H9 (cell line): Measurements from ENCODE around the gene ZNRF1. TPM values are rescaled to one million over a fixed set of nuclear protein-coding genes. Genes with fewer than 3 reads are reported as not detected.

Experiments used
- DNase-seq: peaks from one replicate; pipeline ENCODE4 v3.0.0-alpha.2; 2017
- H2AFZ ChIP-seq: one replicate; pipeline ENCODE4 v1.6.1; 2013; ENCODE audit warnings: mild to moderate bottlenecking, low read length, control low read depth, moderate library complexity
- H2AK5ac ChIP-seq: 2 replicates; pipeline ENCODE4 v1.6.1; 2013; ENCODE audit warnings: low read length, control low read depth, mixed read lengths; ENCODE audit not compliant: insufficient read length
- H2BK120ac ChIP-seq: one replicate; pipeline ENCODE4 v1.6.1; 2013; ENCODE audit warnings: low read depth, mild to moderate bottlenecking, low read length, control low read depth, inconsistent platforms; ENCODE audit not compliant: poor library complexity, severe bottlenecking
- H2BK12ac ChIP-seq: 2 replicates; pipeline ENCODE4 v1.6.1; 2013; ENCODE audit warnings: low read length, control low read depth, mixed read lengths, low read depth; ENCODE audit not compliant: insufficient read length
- H2BK15ac ChIP-seq: 2 replicates; pipeline ENCODE4 v1.6.1; 2013; ENCODE audit warnings: low read depth, low read length, control low read depth
- H2BK20ac ChIP-seq: one replicate; pipeline ENCODE4 v1.6.1; 2013; ENCODE audit warnings: low read depth, mild to moderate bottlenecking, low read length, control low read depth, inconsistent platforms; ENCODE audit not compliant: poor library complexity, severe bottlenecking
- H2BK5ac ChIP-seq: 2 replicates; pipeline ENCODE4 v1.6.1; 2013; ENCODE audit warnings: low read length, control low read depth, mixed read lengths; ENCODE audit not compliant: insufficient read length
- H3K14ac ChIP-seq: 2 replicates; pipeline ENCODE4 v1.6.1; 2013; ENCODE audit warnings: low read length, control low read depth; ENCODE audit not compliant: insufficient read depth
- H3K18ac ChIP-seq: 2 replicates; pipeline ENCODE4 v1.6.1; 2013; ENCODE audit warnings: low read depth, mild to moderate bottlenecking, mixed read lengths, low read length, control low read depth; ENCODE audit not compliant: insufficient read length
- H3K23ac ChIP-seq: 2 replicates; pipeline ENCODE4 v1.6.1; 2013; ENCODE audit warnings: low read length, control low read depth, mixed read lengths, low read depth; ENCODE audit not compliant: insufficient read length
- H3K23me2 ChIP-seq: 2 replicates; pipeline ENCODE4 v1.6.1; 2013; ENCODE audit warnings: low read depth, mild to moderate bottlenecking, mixed read lengths, low read length, control low read depth; ENCODE audit not compliant: insufficient read length, poor library complexity, severe bottlenecking
- H3K27ac ChIP-seq: 2 replicates; pipeline ENCODE4 v1.5.1; 2013; ENCODE audit warnings: low read length, control low read depth, mixed read lengths, low read depth; ENCODE audit not compliant: insufficient read length
- H3K27me3 ChIP-seq: 2 replicates; pipeline ENCODE4 v1.6.1; 2013; ENCODE audit warnings: low read length, control low read depth, inconsistent platforms; ENCODE audit not compliant: insufficient read depth
- H3K4ac ChIP-seq: 2 replicates; pipeline ENCODE4 v1.6.1; 2013; ENCODE audit warnings: low read depth, mild to moderate bottlenecking, control low read depth, inconsistent platforms, low read length, moderate library complexity
- H3K4me1 ChIP-seq: 2 replicates; pipeline ENCODE4 v1.6.1; 2013; ENCODE audit warnings: low read length, control low read depth, inconsistent platforms; ENCODE audit not compliant: insufficient read depth
- H3K4me2 ChIP-seq: 2 replicates; pipeline ENCODE4 v1.6.1; 2013; ENCODE audit warnings: low read length, control low read depth, mixed read lengths; ENCODE audit not compliant: insufficient read length, insufficient read depth
- H3K56ac ChIP-seq: 2 replicates; pipeline ENCODE4 v1.6.1; 2013; ENCODE audit warnings: low read depth, mild to moderate bottlenecking, mixed read lengths, low read length, control low read depth; ENCODE audit not compliant: insufficient read length
- H3K79me1 ChIP-seq: 2 replicates; pipeline ENCODE4 v1.6.1; 2013; ENCODE audit warnings: low read depth, mild to moderate bottlenecking, moderate library complexity, low read length, control low read depth, inconsistent platforms; ENCODE audit not compliant: insufficient read depth, poor library complexity, severe bottlenecking
- H3K79me2 ChIP-seq: 2 replicates; pipeline ENCODE4 v1.6.1; 2013; ENCODE audit warnings: low read length, control low read depth, inconsistent platforms; ENCODE audit not compliant: insufficient read depth
- H3K9ac ChIP-seq: 2 replicates; pipeline ENCODE4 v1.6.1; 2013; ENCODE audit warnings: low read length, control low read depth, mixed read lengths; ENCODE audit not compliant: insufficient read length; ENCODE audit errors: extremely low read depth
- H3K9me3 ChIP-seq: one replicate; pipeline ENCODE4 v1.6.1; 2013; ENCODE audit warnings: low read depth, low read length, inconsistent platforms; ENCODE audit not compliant: control insufficient read depth
- H3T11ph ChIP-seq: one replicate; pipeline ENCODE4 v1.6.1; 2013; ENCODE audit warnings: mild to moderate bottlenecking, low read length, control low read depth, inconsistent platforms
- H4K20me1 ChIP-seq: one replicate; pipeline ENCODE4 v1.6.1; 2013; ENCODE audit not compliant: control insufficient read depth, insufficient read length, insufficient read depth
- H4K5ac ChIP-seq: 2 replicates; pipeline ENCODE4 v1.6.1; 2013; ENCODE audit warnings: low read depth, mild to moderate bottlenecking, mixed read lengths, low read length, control low read depth; ENCODE audit not compliant: insufficient read length
- H4K8ac ChIP-seq: replicated peaks from 2 replicates; pipeline ENCODE4 v1.6.1; 2013; ENCODE audit warnings: low read length, control low read depth, mixed read lengths, low read depth; ENCODE audit not compliant: insufficient read length
- H4K91ac ChIP-seq: 2 replicates; pipeline ENCODE4 v1.6.1; 2013; ENCODE audit warnings: low read depth, mild to moderate bottlenecking, moderate library complexity, mixed read lengths, low read length, control low read depth; ENCODE audit not compliant: insufficient read length
- H3K27ac Mint-ChIP-seq, 3 experiments: 2 replicates in 2 of 3; 3 replicates in 1 of 3; pipeline ENCODE4 v1.8.0; 2020 to 2021; ENCODE audit warnings: mixed read lengths in 3 of 3, mild to moderate bottlenecking in 1 of 3, moderate library complexity in 1 of 3
- H3K27me3 Mint-ChIP-seq: 2 replicates; pipeline ENCODE4 v1.8.0; 2021; ENCODE audit warnings: low read depth, mild to moderate bottlenecking, moderate library complexity, mixed read lengths
- H3K36me3 Mint-ChIP-seq, 3 experiments: 2 replicates in 2 of 3; 3 replicates in 1 of 3; pipeline ENCODE4 v1.8.0; 2020 to 2021; ENCODE audit warnings: low read depth in 3 of 3, mixed read lengths in 3 of 3; ENCODE audit not compliant: insufficient read depth in 1 of 3
- H3K4me1 Mint-ChIP-seq, 2 experiments: 2 replicates each; pipeline ENCODE4 v1.8.0; 2020; ENCODE audit warnings: mixed read lengths in 2 of 2
- H3K4me3 Mint-ChIP-seq, 2 experiments: 2 replicates in 1 of 2; 3 replicates in 1 of 2; pipeline ENCODE4 v1.8.0; 2020 to 2021; ENCODE audit warnings: mild to moderate bottlenecking in 2 of 2, mixed read lengths in 2 of 2, moderate library complexity in 1 of 2
- H3K9me3 Mint-ChIP-seq, 2 experiments: 2 replicates in 1 of 2; 3 replicates in 1 of 2; pipeline ENCODE4 v1.8.0; 2020; ENCODE audit warnings: mild to moderate bottlenecking in 2 of 2, mixed read lengths in 2 of 2, moderate library complexity in 1 of 2
- WGBS: extraction: QIAGEN DNeasy Blood & Tissue Kit; methylation state at CpG from one replicate; pipeline ENCODE4 v1.1.7; 2013; ENCODE audit warnings: missing lambda C conversion rate, low lambda C conversion rate, mixed read lengths; ENCODE audit not compliant: insufficient read length; ENCODE audit errors: extremely low coverage; 5-methylcytosine and 5-hydroxymethylcytosine counted together
- total RNA-seq: library from RNA; stranded (reverse); gene quantifications from 2 replicates; pipeline ENCODE4 v1.2.1, GENCODE V29; 2021
- TF ChIP-seq, protein P1 (sequence below): fragments of 200-600 bp; sonication (generic); conservative IDR thresholded peaks from 3 replicates; pipeline ENCODE4 v1.8.0; 2021; ENCODE audit warnings: antibody characterized with exemption, mild to moderate bottlenecking

ZNRF1 gene
- total RNA-seq, 1 experiment from 2014 or later = 49.6 TPM

- no peak overlapping the region for H3K4me2 ChIP-seq
- no peak for DNase-seq
- Mint-ChIP-seq H3K4me3 (no peak overlapping the region), H3K27me3 (no peaks in the 10 kb centered on the region), H3K27ac (no peak overlapping the region), H3K36me3 (peaks cover 28 to 43% (median 33%) of the 10 kb centered on the region in 3 experiments), H3K9me3 (peaks cover 25 to 29% of the 10 kb centered on the region in 2 experiments), H3K4me1 (peaks cover 8 to 13% of the 10 kb centered on the region in 2 experiments)
- H3K27ac ChIP-seq = no peak overlapping the region
- no peak overlapping the region for H2AFZ ChIP-seq
- H2AK5ac ChIP-seq = no peak overlapping the region
- peaks cover 9% of the 10 kb centered on the region; the same call in 1 of the 2 replicates for H3K79me2 ChIP-seq
- no peak overlapping the region for H2BK20ac ChIP-seq
- H2BK15ac ChIP-seq = no peak overlapping the region
- peaks cover 8% of the 10 kb centered on the region for H3K79me1 ChIP-seq
- H3K23ac ChIP-seq = no peak overlapping the region
- H4K20me1 ChIP-seq = no peaks in the 10 kb centered on the region
- H3T11ph ChIP-seq = no peak overlapping the region
- H2BK5ac ChIP-seq = no peak overlapping the region
- no peak overlapping the region for H3K18ac ChIP-seq
- no peaks in the 10 kb centered on the region for H3K4me1 ChIP-seq
- H3K9ac ChIP-seq = no peak overlapping the region
- no peak overlapping the region for H4K5ac ChIP-seq
- H3K27me3 ChIP-seq = no peaks in the 10 kb centered on the region
- H3K9me3 ChIP-seq = no peaks in the 10 kb centered on the region
- no peak overlapping the region for H3K4ac ChIP-seq
- H3K23me2 ChIP-seq = no peaks in the 10 kb centered on the region
- WGBS = no CpG with 5 or more reads among the region's 8 CpGs
- no peak overlapping the region for H2BK12ac ChIP-seq
- no peak overlapping the region for H3K56ac ChIP-seq
- H4K8ac ChIP-seq = no peak overlapping the region
- TF ChIP-seq, protein P1, sequence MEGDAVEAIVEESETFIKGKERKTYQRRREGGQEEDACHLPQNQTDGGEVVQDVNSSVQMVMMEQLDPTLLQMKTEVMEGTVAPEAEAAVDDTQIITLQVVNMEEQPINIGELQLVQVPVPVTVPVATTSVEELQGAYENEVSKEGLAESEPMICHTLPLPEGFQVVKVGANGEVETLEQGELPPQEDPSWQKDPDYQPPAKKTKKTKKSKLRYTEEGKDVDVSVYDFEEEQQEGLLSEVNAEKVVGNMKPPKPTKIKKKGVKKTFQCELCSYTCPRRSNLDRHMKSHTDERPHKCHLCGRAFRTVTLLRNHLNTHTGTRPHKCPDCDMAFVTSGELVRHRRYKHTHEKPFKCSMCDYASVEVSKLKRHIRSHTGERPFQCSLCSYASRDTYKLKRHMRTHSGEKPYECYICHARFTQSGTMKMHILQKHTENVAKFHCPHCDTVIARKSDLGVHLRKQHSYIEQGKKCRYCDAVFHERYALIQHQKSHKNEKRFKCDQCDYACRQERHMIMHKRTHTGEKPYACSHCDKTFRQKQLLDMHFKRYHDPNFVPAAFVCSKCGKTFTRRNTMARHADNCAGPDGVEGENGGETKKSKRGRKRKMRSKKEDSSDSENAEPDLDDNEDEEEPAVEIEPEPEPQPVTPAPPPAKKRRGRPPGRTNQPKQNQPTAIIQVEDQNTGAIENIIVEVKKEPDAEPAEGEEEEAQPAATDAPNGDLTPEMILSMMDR = no peak
- H3K14ac ChIP-seq = no peak overlapping the region
- no peak overlapping the region for H2BK120ac ChIP-seq
- H4K91ac ChIP-seq = no peak overlapping the region
Measured at GRCh38 chr16:75019007-75019406, 20.2 kb downstream of the ZNRF1 start.
